WI38 (cell line): ENCODE data around the gene SLC6A12.

ENCODE experiments used
- H3K4me3 ChIP-seq: 2 replicates; pipeline ENCODE4 v1.5.1; 2011; ENCODE audit warnings: low read depth, mild to moderate bottlenecking, control low read depth, low read length
- TF ChIP-seq, protein P1 (sequence below): IDR thresholded peaks from 2 replicates; pipeline ENCODE4 v1.5.1; 2012; ENCODE audit warnings: low read depth, mild to moderate bottlenecking, control low read depth, low read length

SLC6A12 gene

DNA sequence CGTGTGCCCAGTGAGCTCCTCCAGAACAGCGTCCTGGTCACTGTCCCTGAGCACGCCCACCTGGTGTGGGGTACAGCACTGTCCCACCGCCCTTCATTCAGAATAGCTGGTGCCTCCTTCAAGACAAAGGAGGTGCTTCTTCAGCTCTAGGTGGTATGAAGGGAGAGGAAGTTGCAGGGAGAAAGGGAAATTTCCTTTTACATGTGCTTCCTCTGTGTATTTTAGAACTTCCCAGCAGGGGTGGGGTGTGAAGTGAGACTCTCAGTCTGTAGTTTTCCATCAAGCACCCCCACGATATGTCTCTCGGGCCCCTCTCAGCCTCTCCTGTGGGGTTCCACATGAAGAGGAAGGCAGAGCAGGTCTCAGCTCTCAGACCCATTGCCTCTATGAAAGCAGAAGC lies 1.2 kb upstream of the SLC6A12 start:
- H3K4me3 ChIP-seq: no peak overlapping the region
- TF ChIP-seq, protein P1, sequence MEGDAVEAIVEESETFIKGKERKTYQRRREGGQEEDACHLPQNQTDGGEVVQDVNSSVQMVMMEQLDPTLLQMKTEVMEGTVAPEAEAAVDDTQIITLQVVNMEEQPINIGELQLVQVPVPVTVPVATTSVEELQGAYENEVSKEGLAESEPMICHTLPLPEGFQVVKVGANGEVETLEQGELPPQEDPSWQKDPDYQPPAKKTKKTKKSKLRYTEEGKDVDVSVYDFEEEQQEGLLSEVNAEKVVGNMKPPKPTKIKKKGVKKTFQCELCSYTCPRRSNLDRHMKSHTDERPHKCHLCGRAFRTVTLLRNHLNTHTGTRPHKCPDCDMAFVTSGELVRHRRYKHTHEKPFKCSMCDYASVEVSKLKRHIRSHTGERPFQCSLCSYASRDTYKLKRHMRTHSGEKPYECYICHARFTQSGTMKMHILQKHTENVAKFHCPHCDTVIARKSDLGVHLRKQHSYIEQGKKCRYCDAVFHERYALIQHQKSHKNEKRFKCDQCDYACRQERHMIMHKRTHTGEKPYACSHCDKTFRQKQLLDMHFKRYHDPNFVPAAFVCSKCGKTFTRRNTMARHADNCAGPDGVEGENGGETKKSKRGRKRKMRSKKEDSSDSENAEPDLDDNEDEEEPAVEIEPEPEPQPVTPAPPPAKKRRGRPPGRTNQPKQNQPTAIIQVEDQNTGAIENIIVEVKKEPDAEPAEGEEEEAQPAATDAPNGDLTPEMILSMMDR: no peak

DNA sequence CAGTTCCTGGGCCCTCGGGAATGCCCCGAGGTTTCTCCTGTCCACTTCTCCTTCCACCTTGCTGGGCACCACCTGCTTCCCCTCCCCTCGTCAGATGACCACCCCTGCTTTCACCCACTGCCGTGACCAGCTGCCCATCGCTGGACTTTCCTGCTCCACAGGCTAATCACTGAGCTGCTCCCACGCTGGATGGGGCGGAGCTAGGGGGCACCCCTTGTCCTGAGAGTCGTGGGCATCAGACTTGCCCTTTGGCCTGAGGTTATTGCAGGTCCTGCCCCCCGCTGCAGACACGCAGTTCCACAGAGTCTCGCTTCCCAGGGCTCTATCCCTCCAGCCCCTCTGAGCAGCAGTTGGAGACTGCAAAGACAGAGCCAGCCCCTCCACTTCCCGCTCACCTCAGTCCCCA lies 427 bp downstream of the SLC6A12 start:
- TF ChIP-seq, protein P1: no peak
- no peak overlapping the region for H3K4me3 ChIP-seq

- H3K4me3 ChIP-seq: no peak overlapping the region
- TF ChIP-seq, protein P1: no peak
Measured at GRCh38 chr12:212715-213526, 1.0 kb downstream of the SLC6A12 start.

GRCh38 chr12:212415-212714 lies 1.6 kb downstream of the SLC6A12 start:
- H3K4me3 ChIP-seq: no peak overlapping the region
- TF ChIP-seq, protein P1: no peak

DNA sequence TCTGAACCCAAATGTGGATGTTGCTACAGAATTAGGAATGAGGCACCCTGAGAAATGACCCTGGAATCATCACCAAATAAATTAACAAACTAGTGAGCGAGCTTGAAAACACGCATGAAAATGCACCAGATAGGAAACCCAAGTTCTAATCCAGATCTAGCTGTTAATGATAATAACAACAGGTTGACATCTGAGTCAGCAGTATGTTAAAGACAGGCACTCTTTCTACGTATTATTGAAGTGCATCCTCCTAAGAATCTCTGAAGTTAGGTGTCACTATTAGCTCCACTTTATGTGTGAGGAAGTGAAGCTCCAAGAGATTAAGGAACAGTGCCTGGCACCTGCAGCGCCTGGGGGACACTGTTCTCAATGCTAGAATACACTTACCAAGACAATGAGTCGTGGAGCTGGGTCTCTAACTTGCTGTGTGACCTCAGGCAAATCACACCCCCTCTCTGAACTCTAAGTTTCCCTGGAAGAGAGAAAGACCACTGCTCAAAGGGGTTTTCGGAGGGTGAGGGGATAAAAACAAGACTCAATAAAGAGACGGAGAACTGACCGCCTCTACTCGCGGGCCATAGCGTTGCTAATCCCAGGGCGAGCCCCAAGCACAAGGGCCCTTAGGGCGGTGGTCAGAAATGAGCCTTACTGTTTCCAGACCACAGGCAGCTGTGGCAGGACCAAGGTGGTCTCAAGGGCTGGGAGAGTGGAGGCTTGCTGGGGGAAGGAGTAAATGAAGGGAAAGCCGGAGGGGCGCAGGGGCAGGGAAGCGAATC lies 2.1 kb downstream of the SLC6A12 start:
- TF ChIP-seq, protein P1: no peak
- H3K4me3 ChIP-seq: no peak overlapping the region

DNA sequence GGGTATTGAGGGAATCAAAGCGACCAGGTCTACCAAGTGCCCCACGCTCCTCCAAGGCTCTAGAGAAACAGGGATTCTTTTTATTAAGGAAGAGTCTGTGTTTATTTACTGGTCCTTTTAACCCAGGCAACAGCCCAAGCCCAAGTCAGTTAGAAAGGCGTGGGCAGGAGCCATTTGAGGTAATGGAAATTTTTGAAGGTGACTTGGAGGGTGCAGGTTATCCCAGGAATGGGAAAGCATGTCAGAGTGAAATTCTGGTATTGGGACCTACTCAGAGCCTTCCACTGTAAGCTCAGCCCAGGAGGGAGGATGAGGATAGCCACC lies 2.9 kb downstream of the SLC6A12 start:
- no peak overlapping the region for H3K4me3 ChIP-seq
- TF ChIP-seq, protein P1: no peak
